HEK293 (cell line): ENCODE data around the gene KCNIP4.

Experiments
- CTCF ChIA-PET: fragments of 350-600 bp; formaldehyde crosslinking; extraction: SDS; loops from one replicate; lab custom pipeline; 2021; ENCODE audit warnings: antibody characterized with exemption; lab: Yijun Ruan, JAX
- POLR2A ChIA-PET: fragments of 300-600 bp; formaldehyde crosslinking; extraction: SDS; loops from one replicate; lab custom pipeline; 2020; ENCODE audit warnings: antibody characterized with exemption, inconsistent platforms; lab: Yijun Ruan, JAX
- H3K27ac ChIP-seq: fragments of 200-500 bp; sonication (Bioruptor generic); 2 replicates; pipeline ENCODE4 v1.5.1; 2014; ENCODE audit warnings: low read depth, low read length, control low read depth, inconsistent platforms; ENCODE audit errors: extremely low read depth
- H3K36me3 ChIP-seq, 2 experiments: fragments of 200-500 bp in 1 of 2; sonication (Bioruptor generic) in 1 of 2; 1 replicate in 1 of 2; 2 replicates in 1 of 2; pipeline ENCODE4 v1.5.1; 2014 to 2017; ENCODE audit warnings: inconsistent platforms in 2 of 2, low read length in 2 of 2; ENCODE audit not compliant: control insufficient read depth in 2 of 2, insufficient read depth in 1 of 2
- H3K4me1 ChIP-seq: fragments of 200-500 bp; sonication (Bioruptor generic); 2 replicates; pipeline ENCODE4 v1.5.1; 2014; ENCODE audit warnings: mild to moderate bottlenecking, low read length, inconsistent platforms; ENCODE audit not compliant: control insufficient read depth, insufficient read depth
- H3K4me3 ChIP-seq: 2 replicates; pipeline ENCODE4 v1.5.1; 2011; ENCODE audit warnings: low read depth, mild to moderate bottlenecking, control low read depth, low read length, moderate library complexity
- H3K9me3 ChIP-seq: fragments of 200-500 bp; sonication (Bioruptor generic); 2 replicates; pipeline ENCODE4 v1.5.1; 2014; ENCODE audit warnings: low read depth, low read length, inconsistent platforms; ENCODE audit not compliant: control insufficient read depth, insufficient read depth
- BCL11A ChIP-seq: fragments of 450-650 bp; formaldehyde crosslinking; IDR thresholded peaks from 2 replicates; pipeline ENCODE4 v1.5.1; 2016; ENCODE audit warnings: low read depth, missing biosample characterization, missing genetic modification characterization
- GLI2 ChIP-seq: fragments of 450-650 bp; formaldehyde crosslinking; IDR thresholded peaks from 2 replicates; pipeline ENCODE4; 2017; ENCODE audit warnings: missing biosample characterization, missing genetic modification characterization, low read depth, borderline replicate concordance
- PRDM4 ChIP-seq: fragments of 450-650 bp; formaldehyde crosslinking; IDR thresholded peaks from 2 replicates; pipeline ENCODE4 v1.5.1; 2017; ENCODE audit warnings: missing biosample characterization, missing genetic modification characterization
- REST ChIP-seq: fragments of 450-650 bp; formaldehyde crosslinking; IDR thresholded peaks from 2 replicates; pipeline ENCODE4 v1.5.1; 2016; ENCODE audit warnings: missing biosample characterization, missing genetic modification characterization
- SCRT1 ChIP-seq: fragments of 450-650 bp; formaldehyde crosslinking; IDR thresholded peaks from 2 replicates; pipeline ENCODE4 v1.5.1; 2016; ENCODE audit warnings: missing biosample characterization, missing genetic modification characterization, borderline replicate concordance
- ZBTB20 ChIP-seq: fragments of 450-650 bp; formaldehyde crosslinking; IDR thresholded peaks from 2 replicates; pipeline ENCODE4 v1.5.1; 2016; ENCODE audit warnings: missing biosample characterization, missing genetic modification characterization
- ZFP3 ChIP-seq: fragments of 450-650 bp; formaldehyde crosslinking; IDR thresholded peaks from 2 replicates; pipeline ENCODE4 v1.5.1; 2016; ENCODE audit warnings: low read depth, missing biosample characterization, missing genetic modification characterization
- ZIC2 ChIP-seq: fragments of 450-650 bp; formaldehyde crosslinking; IDR thresholded peaks from 2 replicates; pipeline ENCODE4 v1.5.1; 2016; ENCODE audit warnings: missing biosample characterization, missing genetic modification characterization
- ZNF133 ChIP-seq: fragments of 450-650 bp; formaldehyde crosslinking; IDR thresholded peaks from 2 replicates; pipeline ENCODE4 v1.5.1; 2016; ENCODE audit warnings: missing biosample characterization, missing genetic modification characterization
- ZNF155 ChIP-seq: fragments of 450-650 bp; formaldehyde crosslinking; IDR thresholded peaks from 2 replicates; pipeline ENCODE4 v1.5.1; 2016; ENCODE audit warnings: missing biosample characterization, missing genetic modification characterization
- ZNF274 ChIP-seq, 2 experiments: fragments of 200-500 bp in 1 of 2; fragments of 450-650 bp in 1 of 2; sonication (Bioruptor generic) in 1 of 2; formaldehyde crosslinking in 1 of 2; IDR thresholded peaks; 2 replicates each; pipeline versions ENCODE4 v1.5.1 to v1.6.1; 2014 to 2016; ENCODE audit warnings: borderline replicate concordance in 1 of 2, inconsistent platforms in 1 of 2, low read length in 1 of 2, missing biosample characterization in 1 of 2, missing genetic modification characterization in 1 of 2
- ZNF529 ChIP-seq: fragments of 450-650 bp; formaldehyde crosslinking; IDR thresholded peaks from 2 replicates; pipeline ENCODE4 v1.5.1; 2017; ENCODE audit warnings: missing genetic modification characterization, missing biosample characterization; ENCODE audit not compliant: insufficient replicate concordance
- ZNF555 ChIP-seq: fragments of 450-650 bp; formaldehyde crosslinking; conservative IDR thresholded peaks from 2 replicates; pipeline ENCODE4 v1.5.1; 2017; ENCODE audit warnings: missing biosample characterization, mild to moderate bottlenecking, missing genetic modification characterization, inconsistent platforms
- ZNF596 ChIP-seq: fragments of 450-650 bp; IDR thresholded peaks from 2 replicates; pipeline ENCODE4 v1.5.0; 2018; ENCODE audit warnings: missing biosample characterization, mild to moderate bottlenecking, missing genetic modification characterization, moderate library complexity
- ZNF658 ChIP-seq: fragments of 450-650 bp; formaldehyde crosslinking; IDR thresholded peaks from 2 replicates; pipeline ENCODE4; 2016; ENCODE audit warnings: missing biosample characterization, missing genetic modification characterization
- ZNF785 ChIP-seq: fragments of 450-650 bp; formaldehyde crosslinking; IDR thresholded peaks from 2 replicates; pipeline ENCODE4 v1.5.1; 2016; ENCODE audit warnings: missing biosample characterization, missing genetic modification characterization
- TF ChIP-seq, protein P1 (sequence below): fragments of 450-650 bp; formaldehyde crosslinking; IDR thresholded peaks from 2 replicates; pipeline ENCODE4 v1.5.1; 2016; ENCODE audit warnings: missing biosample characterization, missing genetic modification characterization
- TF ChIP-seq, protein P2 (sequence below): fragments of 450-650 bp; formaldehyde crosslinking; IDR thresholded peaks from 2 replicates; pipeline ENCODE4 v1.5.1; 2016; ENCODE audit warnings: missing biosample characterization, missing genetic modification characterization

KCNIP4 gene

DNA sequence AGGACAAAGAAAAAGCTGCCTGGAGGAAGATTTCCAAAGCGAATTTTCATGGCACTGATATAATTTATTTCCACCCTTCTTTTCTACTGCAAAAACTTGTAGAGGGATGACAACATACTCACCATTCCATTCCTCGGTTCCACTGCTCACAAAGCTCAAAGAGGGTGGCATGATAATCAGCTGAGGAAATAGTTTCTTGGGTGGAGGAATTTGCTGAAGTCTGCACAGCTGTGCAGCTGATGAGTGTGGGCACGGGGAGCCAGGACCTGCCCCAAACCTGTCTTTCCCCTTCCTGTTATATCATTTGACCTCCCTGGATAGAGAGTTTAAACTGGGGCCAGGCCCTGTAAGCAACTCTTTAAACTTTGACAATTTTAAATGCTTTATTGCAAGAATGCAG lies 1087.7 kb downstream of the KCNIP4 start:
- Histone ChIP-seq H3K36me3 (no peaks in the 10 kb centered on the region), H3K9me3 (no peaks in the 10 kb centered on the region)
- POLR2A ChIA-PET: no interaction called here

GRCh38 chr4:20859097-20859781 lies 1089.3 kb downstream of the KCNIP4 start:
- POLR2A ChIA-PET: no interaction called here
- CTCF ChIA-PET: no interaction called here
- H3K36me3 ChIP-seq: no peaks in the 10 kb centered on the region

More for the DNA sequence above, 1087.7 kb downstream of the KCNIP4 start:
- Histone ChIP-seq H3K27ac (no peak overlapping the region), H3K4me3 (no peak overlapping the region)
- TF ChIP-seq, protein P1, sequence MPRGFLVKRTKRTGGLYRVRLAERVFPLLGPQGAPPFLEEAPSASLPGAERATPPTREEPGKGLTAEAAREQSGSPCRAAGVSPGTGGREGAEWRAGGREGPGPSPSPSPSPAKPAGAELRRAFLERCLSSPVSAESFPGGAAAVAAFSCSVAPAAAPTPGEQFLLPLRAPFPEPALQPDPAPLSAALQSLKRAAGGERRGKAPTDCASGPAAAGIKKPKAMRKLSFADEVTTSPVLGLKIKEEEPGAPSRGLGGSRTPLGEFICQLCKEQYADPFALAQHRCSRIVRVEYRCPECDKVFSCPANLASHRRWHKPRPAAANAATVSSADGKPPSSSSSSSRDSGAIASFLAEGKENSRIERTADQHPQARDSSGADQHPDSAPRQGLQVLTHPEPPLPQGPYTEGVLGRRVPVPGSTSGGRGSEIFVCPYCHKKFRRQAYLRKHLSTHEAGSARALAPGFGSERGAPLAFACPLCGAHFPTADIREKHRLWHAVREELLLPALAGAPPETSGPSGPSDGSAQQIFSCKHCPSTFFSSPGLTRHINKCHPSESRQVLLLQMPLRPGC (tag by site-specific recombination): no peak
- no peak for TF ChIP-seq PRDM4 (tag by site-specific recombination)
- TF ChIP-seq ZNF274 (IDR thresholded peaks at IDR 0.05; ENCODE audit: low read length): no peak
- TF ChIP-seq ZNF274 (tag by site-specific recombination; IDR thresholded peaks at IDR 0.05; ENCODE audit: borderline replicate concordance): no peak
- no peak for TF ChIP-seq ZNF658 (tag by site-specific recombination)
- no peak for TF ChIP-seq REST (tag by site-specific recombination)
- no peak for TF ChIP-seq SCRT1
- no peak for TF ChIP-seq ZNF785 (tag by site-specific recombination)
- no peak for TF ChIP-seq ZNF155
- no peak for TF ChIP-seq ZFP3 (tag by site-specific recombination)
- no peak for TF ChIP-seq ZNF133 (tag by site-specific recombination)
- no peak for TF ChIP-seq ZNF555 (tag by site-specific recombination)
- no peak for TF ChIP-seq GLI2 (tag by site-specific recombination)
- no peak for TF ChIP-seq ZBTB20 (tag by site-specific recombination)
- no peak for TF ChIP-seq ZNF596
- no peak for TF ChIP-seq ZNF529 (tag by site-specific recombination)
- TF ChIP-seq, all 188 proteins: peak for 0
- CTCF ChIA-PET: interaction anchor here (0.6 kb wide), 1 partner anchor 127 kb away, joined by 3 read pairs; no protein-coding TSS in a partner anchor
- no peaks in the 10 kb centered on the region for H3K4me1 ChIP-seq

More at GRCh38 chr4:20859097-20859781, 1089.3 kb downstream of the KCNIP4 start:
- Histone ChIP-seq H3K9me3 (no peaks in the 10 kb centered on the region), H3K4me1 (no peaks in the 10 kb centered on the region), H3K4me3 (no peak overlapping the region), H3K27ac (no peak overlapping the region)
- TF ChIP-seq BCL11A (tag by site-specific recombination) (no peak), ZIC2 (tag by site-specific recombination) (no peak)
- TF ChIP-seq, protein P2, sequence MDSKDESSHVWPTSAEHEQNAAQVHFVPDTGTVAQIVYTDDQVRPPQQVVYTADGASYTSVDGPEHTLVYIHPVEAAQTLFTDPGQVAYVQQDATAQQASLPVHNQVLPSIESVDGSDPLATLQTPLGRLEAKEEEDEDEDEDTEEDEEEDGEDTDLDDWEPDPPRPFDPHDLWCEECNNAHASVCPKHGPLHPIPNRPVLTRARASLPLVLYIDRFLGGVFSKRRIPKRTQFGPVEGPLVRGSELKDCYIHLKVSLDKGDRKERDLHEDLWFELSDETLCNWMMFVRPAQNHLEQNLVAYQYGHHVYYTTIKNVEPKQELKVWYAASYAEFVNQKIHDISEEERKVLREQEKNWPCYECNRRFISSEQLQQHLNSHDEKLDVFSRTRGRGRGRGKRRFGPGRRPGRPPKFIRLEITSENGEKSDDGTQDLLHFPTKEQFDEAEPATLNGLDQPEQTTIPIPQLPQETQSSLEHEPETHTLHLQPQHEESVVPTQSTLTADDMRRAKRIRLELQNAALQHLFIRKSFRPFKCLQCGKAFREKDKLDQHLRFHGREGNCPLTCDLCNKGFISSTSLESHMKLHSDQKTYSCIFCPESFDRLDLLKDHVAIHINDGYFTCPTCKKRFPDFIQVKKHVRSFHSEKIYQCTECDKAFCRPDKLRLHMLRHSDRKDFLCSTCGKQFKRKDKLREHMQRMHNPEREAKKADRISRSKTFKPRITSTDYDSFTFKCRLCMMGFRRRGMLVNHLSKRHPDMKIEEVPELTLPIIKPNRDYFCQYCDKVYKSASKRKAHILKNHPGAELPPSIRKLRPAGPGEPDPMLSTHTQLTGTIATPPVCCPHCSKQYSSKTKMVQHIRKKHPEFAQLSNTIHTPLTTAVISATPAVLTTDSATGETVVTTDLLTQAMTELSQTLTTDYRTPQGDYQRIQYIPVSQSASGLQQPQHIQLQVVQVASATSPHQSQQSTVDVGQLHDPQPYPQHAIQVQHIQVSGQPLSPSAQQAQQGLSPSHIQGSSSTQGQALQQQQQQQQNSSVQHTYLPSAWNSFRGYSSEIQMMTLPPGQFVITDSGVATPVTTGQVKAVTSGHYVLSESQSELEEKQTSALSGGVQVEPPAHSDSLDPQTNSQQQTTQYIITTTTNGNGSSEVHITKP (tag by site-specific recombination): no peak
